Endothelial cell of umbilical vein (primary cell): ENCODE results near the gene KRTAP19-1. TPM values are rescaled to one million over a fixed set of nuclear protein-coding genes. Genes with fewer than 3 reads are reported as not detected.
A peak's percentile ranks its signal among the peaks of the same experiment; 100 is the strongest.

Source experiments
- BruUV-seq: library from RNA; stranded (reverse); fragments of 400-500 nt; replicated peaks from 2 replicates; lab custom pipeline; 2021; lab: Mats Ljungman, UMichigan
- CTCF ChIA-PET: fragments of 300-600, 350-600 bp; sonication (Branson Sonifier 250); formaldehyde crosslinking; loops from one replicate; lab custom pipeline; 2021; ENCODE audit warnings: antibody characterized with exemption, inconsistent platforms; lab: Charles Lee
- POLR2A ChIA-PET: fragments of 300-600, 350-600 bp; sonication (Branson Sonifier 250); formaldehyde crosslinking; loops from one replicate; lab custom pipeline; 2021; ENCODE audit warnings: antibody characterized with exemption, inconsistent platforms; lab: Charles Lee
- DNase-seq: peaks from one replicate; pipeline ENCODE4 v3.0.0-alpha.2; 2011; ENCODE audit warnings: low read depth, low spot score
- FAIRE-seq: peaks from 2 replicates; lab custom pipeline; 2011; peaks lifted over from hg19 to GRCh38; lab: Jason Lieb, UNC
- H2AFZ ChIP-seq: 2 replicates; pipeline ENCODE4 v1.6.0; 2012; ENCODE audit warnings: low read depth, low read length, control low read depth, inconsistent platforms
- H3K27ac ChIP-seq: 2 replicates; pipeline ENCODE4 v1.5.1; 2011; ENCODE audit warnings: low read depth, mild to moderate bottlenecking, control low read depth, low read length, moderate library complexity; ENCODE audit not compliant: insufficient read depth
- H3K27me3 ChIP-seq, 2 experiments: 2 replicates each; pipeline versions ENCODE4 v1.6.0 to v1.6.1; 2011; ENCODE audit warnings: low read length in 2 of 2, mixed read lengths in 1 of 2; ENCODE audit not compliant: control insufficient read depth in 2 of 2, insufficient read depth in 2 of 2
- H3K36me3 ChIP-seq, 2 experiments: 2 replicates in 1 of 2; 3 replicates in 1 of 2; pipeline ENCODE4 v1.5.1; 2011; ENCODE audit warnings: low read length in 2 of 2, mild to moderate bottlenecking in 1 of 2, moderate library complexity in 1 of 2; ENCODE audit not compliant: control insufficient read depth in 2 of 2, insufficient read depth in 2 of 2; ENCODE audit errors: extremely low read depth in 1 of 2
- H3K4me1 ChIP-seq: 3 replicates; pipeline ENCODE4 v1.5.1; 2011; ENCODE audit warnings: mild to moderate bottlenecking, low read length; ENCODE audit not compliant: control insufficient read depth, insufficient read depth; ENCODE audit errors: extremely low read depth
- H3K4me2 ChIP-seq: 2 replicates; pipeline ENCODE4 v1.6.1; 2011; ENCODE audit warnings: low read length, control low read depth, mixed read lengths; ENCODE audit not compliant: insufficient read depth
- H3K4me3 ChIP-seq, 3 experiments: fragments of 200-600 bp in 1 of 3; sonication (generic), shearing (Covaris generic) in 1 of 3; replicated peaks in 1 of 3; 2 replicates each; pipeline ENCODE4 v1.5.1; 2011 to 2016; ENCODE audit warnings: control low read depth in 3 of 3, low read length in 3 of 3, mild to moderate bottlenecking in 2 of 3, inconsistent platforms in 1 of 3, low read depth in 1 of 3, moderate library complexity in 1 of 3; ENCODE audit not compliant: insufficient read depth in 1 of 3
- H3K79me2 ChIP-seq: 2 replicates; pipeline ENCODE4 v1.6.0; 2012; ENCODE audit warnings: low read length, inconsistent platforms; ENCODE audit not compliant: control insufficient read depth, insufficient read depth
- H3K9ac ChIP-seq: replicated peaks from 2 replicates; pipeline ENCODE3; 2011; ENCODE audit warnings: low read length, control low read depth; ENCODE audit not compliant: insufficient read depth; ENCODE audit errors: extremely low read depth
- H3K9me1 ChIP-seq: replicated peaks from 3 replicates; pipeline ENCODE4 v1.6.0; 2011; ENCODE audit warnings: mild to moderate bottlenecking, low read length; ENCODE audit not compliant: control insufficient read depth, insufficient read depth; ENCODE audit errors: extremely low read depth
- H3K9me3 ChIP-seq: replicated peaks from 2 replicates; pipeline ENCODE4 v1.5.1; 2012; ENCODE audit warnings: low read length, inconsistent platforms; ENCODE audit not compliant: control insufficient read depth, insufficient read depth
- H4K20me1 ChIP-seq: replicated peaks from 2 replicates; pipeline ENCODE3; 2011; ENCODE audit warnings: mild to moderate bottlenecking, low read length; ENCODE audit not compliant: control insufficient read depth, insufficient read depth; ENCODE audit errors: extremely low read depth
- FOS ChIP-seq: IDR thresholded peaks from 2 replicates; pipeline ENCODE4 v1.6.1; 2011; ENCODE audit warnings: mild to moderate bottlenecking, low read length, moderate library complexity, borderline replicate concordance; ENCODE audit not compliant: insufficient read depth
- POLR2A ChIP-seq: IDR thresholded peaks from 2 replicates; pipeline ENCODE4 v1.6.1; 2012; ENCODE audit warnings: low read depth, mild to moderate bottlenecking, control low read depth, low read length
- POLR2AphosphoS5 ChIP-seq: IDR thresholded peaks from 2 replicates; pipeline ENCODE4 v1.6.1; 2012; ENCODE audit warnings: low read depth, mild to moderate bottlenecking, control low read depth, low read length, moderate library complexity; ENCODE audit not compliant: insufficient read depth
- dilution Hi-C: fragments of 300-500 bp; cut with MboI; formaldehyde crosslinking; loops from one replicate; pipeline ENCODE4 v1.15.0; 2019; ENCODE audit warnings: low sequenced_read_pairs; ENCODE audit not compliant: extremely low pct_ligation_motif_present
- intact Hi-C: fragments of 100-400 bp; cut with micrococcal nuclease; formaldehyde crosslinking; loops from one replicate; pipeline ENCODE4 v1.10.0; 2022
- polyA plus RNA-seq, 4 experiments: library from polyadenylated mRNA; depleted of rRNA in 3 of 4; stranded (reverse) in 3 of 4; unstranded in 1 of 4; fragments of >200 nt; gene quantifications; 2 replicates each; pipeline versions ENCODE4 v1.2.1 to v1.2.3, GENCODE V29; 2011 to 2012; ENCODE audit warnings: missing spikeins in 1 of 4
- total RNA-seq: library from RNA; stranded (reverse); gene quantifications from 2 replicates; pipeline ENCODE4 v1.2.3, GENCODE V29; 2021
- TF ChIP-seq, protein P1 (sequence below): IDR thresholded peaks from 2 replicates; pipeline ENCODE4 v1.6.1; 2011; ENCODE audit not compliant: insufficient read depth, insufficient read length
- TF ChIP-seq, protein P2 (sequence below), 2 donors: IDR thresholded peaks; 1 replicate in 1 of 2; 2 replicates in 1 of 2; pipeline ENCODE4 v1.5.1; 2011; ENCODE audit warnings: low read length in 2 of 2, mild to moderate bottlenecking in 2 of 2, moderate library complexity in 2 of 2, control low read depth in 1 of 2, inconsistent platforms in 1 of 2, low read depth in 1 of 2; ENCODE audit not compliant: insufficient read depth in 1 of 2; ENCODE audit errors: extremely low read depth in 1 of 2

KRTAP19-1 gene
- total and polyA plus RNA-seq, 2 donors (not counting 3 experiments of a cell fraction or from before 2014, with no cell fraction given) = not detected

DNA sequence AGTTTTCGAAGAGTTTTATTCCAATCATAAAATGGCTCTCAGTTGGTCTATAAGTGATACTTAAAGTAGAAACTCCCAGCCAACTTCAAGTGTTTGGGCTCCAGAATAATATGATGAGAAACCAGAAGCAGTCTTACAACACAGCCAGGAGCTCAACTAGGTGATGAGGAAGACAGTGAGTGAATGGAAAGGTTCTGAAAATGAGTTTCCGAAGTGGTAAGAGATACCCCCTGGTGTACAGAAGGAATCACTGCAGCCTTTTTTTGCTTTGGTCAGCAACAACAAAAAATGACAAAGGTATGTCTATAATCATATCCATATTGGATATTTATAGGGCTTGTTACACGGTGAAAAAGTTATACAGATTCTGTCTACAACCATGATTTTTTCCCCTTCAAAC, 16.5 kb downstream of the KRTAP19-1 start:
- no peaks in the 10 kb centered on the region for H3K9me1 ChIP-seq
- CTCF ChIA-PET = no interaction called here
- H3K9ac ChIP-seq = no peak overlapping the region
- no TSS peak for BruUV-seq
- POLR2A ChIA-PET = no interaction called here
- no peaks in the 10 kb centered on the region for H4K20me1 ChIP-seq
- no peak for DNase-seq
- H3K4me2 ChIP-seq = no peak overlapping the region
- H3K27ac ChIP-seq = no peak overlapping the region
- TF ChIP-seq, protein P1, sequence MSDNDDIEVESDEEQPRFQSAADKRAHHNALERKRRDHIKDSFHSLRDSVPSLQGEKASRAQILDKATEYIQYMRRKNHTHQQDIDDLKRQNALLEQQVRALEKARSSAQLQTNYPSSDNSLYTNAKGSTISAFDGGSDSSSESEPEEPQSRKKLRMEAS = no peak
- TF ChIP-seq, protein P2, sequence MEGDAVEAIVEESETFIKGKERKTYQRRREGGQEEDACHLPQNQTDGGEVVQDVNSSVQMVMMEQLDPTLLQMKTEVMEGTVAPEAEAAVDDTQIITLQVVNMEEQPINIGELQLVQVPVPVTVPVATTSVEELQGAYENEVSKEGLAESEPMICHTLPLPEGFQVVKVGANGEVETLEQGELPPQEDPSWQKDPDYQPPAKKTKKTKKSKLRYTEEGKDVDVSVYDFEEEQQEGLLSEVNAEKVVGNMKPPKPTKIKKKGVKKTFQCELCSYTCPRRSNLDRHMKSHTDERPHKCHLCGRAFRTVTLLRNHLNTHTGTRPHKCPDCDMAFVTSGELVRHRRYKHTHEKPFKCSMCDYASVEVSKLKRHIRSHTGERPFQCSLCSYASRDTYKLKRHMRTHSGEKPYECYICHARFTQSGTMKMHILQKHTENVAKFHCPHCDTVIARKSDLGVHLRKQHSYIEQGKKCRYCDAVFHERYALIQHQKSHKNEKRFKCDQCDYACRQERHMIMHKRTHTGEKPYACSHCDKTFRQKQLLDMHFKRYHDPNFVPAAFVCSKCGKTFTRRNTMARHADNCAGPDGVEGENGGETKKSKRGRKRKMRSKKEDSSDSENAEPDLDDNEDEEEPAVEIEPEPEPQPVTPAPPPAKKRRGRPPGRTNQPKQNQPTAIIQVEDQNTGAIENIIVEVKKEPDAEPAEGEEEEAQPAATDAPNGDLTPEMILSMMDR (IDR thresholded peaks at IDR 0.05; ENCODE audit: extremely low read depth in 1 of 2, insufficient read depth in 1 of 2, low read depth in 1 of 2, low read length in 2 of 2) = peak in 1 of 2 donors; percentile 7
- no peaks in the 10 kb centered on the region for H3K4me1 ChIP-seq
- peaks cover 2% of the 10 kb centered on the region for H3K9me3 ChIP-seq
- FAIRE-seq = no peak
- H3K4me3 ChIP-seq = no peak overlapping the region
- no peaks in the 10 kb centered on the region for H3K36me3 ChIP-seq
- intact Hi-C loops (no loop called here), dilution Hi-C loops (no loop called here)
- no peak overlapping the region for H2AFZ ChIP-seq
- H3K27me3 ChIP-seq = no peaks in the 10 kb centered on the region
- H3K79me2 ChIP-seq = no peaks in the 10 kb centered on the region

DNA sequence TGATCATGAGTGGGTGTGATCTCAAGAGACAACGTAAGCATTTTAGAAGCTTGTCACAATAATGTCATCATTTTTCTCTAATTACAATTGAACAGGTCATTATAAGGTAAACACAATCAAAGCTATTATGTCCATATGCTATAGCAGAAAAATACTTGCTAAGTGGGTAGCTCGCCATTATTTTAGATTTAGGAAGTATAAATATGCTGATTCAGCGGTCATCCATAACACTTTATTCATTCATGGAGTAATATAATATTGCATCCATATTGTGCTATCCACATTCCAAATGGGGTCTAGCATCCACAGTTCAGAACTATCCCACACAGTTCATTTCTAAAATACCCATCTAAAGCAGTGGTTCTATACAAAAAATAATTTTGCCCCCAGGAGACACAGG, 31.7 kb downstream of the KRTAP19-1 start:
- no TSS peak for BruUV-seq
- intact Hi-C loops (no loop called here), dilution Hi-C loops (no loop called here)
- Histone ChIP-seq H3K4me2 (no peak overlapping the region), H3K79me2 (no peaks in the 10 kb centered on the region), H3K9me3 (peaks cover 3% of the 10 kb centered on the region), H3K4me3 (no peak overlapping the region), H3K36me3 (no peaks in the 10 kb centered on the region), H2AFZ (no peak overlapping the region), H3K27ac (no peak overlapping the region), H3K9ac (no peak overlapping the region), H3K4me1 (no peaks in the 10 kb centered on the region), H3K27me3 (no peaks in the 10 kb centered on the region), H4K20me1 (no peaks in the 10 kb centered on the region), H3K9me1 (no peaks in the 10 kb centered on the region)
- FAIRE-seq (no peak), DNase-seq (no peak)
- TF ChIP-seq POLR2AphosphoS5 = no peak
- TF ChIP-seq POLR2A = no peak
- no peak for TF ChIP-seq FOS
- TF ChIP-seq, protein P1 = no peak
- TF ChIP-seq, protein P2 (IDR thresholded peaks at IDR 0.05; ENCODE audit: extremely low read depth in 1 of 2, insufficient read depth in 1 of 2, low read depth in 1 of 2, low read length in 2 of 2) = no peak
- ChIA-PET CTCF (no interaction called here), POLR2A (no interaction called here)
